Right forelimb (tissue), 1 donor: ENCODE results near the gene FAM184B.

Source experiments
- DNase-seq: peaks from one replicate; pipeline ENCODE4 v3.0.0-alpha.2; 2018

FAM184B gene

GRCh38 chr4:17781300-17782287 is at the start of gene FAM184B:
Gene FAM184B (minus strand): TSS chr4:17781621. CDS start chr4:17781299, 322 bp downstream.
- peak; percentile 59 for DNase-seq

DNA sequence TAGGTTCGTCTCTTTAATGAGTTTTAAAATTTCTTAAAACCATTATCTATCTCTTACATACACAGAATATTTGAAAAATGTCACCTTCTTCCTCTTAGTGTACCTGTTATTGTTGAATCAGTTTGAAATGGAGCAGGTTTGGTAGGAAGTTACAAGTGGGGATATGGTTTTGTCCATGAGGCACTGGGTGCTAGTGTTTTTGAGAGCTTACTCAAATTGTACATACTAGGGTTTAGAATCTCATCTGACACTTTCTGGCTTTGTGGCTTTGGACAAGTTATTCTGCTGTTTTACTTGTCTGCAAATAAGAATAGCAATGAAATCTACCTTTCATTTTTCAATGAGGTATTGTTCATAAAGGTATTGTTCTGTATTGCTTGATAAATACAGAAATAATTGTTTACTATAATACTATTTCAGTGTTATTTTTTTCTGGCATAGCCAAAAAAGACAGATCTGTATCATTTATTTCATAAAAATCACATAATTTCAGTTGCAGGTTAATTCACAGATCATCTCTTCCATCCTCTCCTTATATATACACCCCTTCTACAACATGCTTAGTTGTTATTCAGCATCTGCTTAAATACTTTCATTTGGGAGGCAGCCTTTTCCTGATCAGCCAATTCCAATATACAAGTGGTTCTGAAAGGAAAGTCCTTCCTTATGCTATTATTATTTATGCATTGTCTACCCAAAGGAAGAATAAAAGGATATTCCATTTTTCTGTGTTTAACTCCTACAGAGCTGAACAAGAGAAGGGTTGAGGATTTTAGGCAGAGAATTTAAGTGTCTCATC is 42.6 kb upstream of the FAM184B start:
- DNase-seq: no peak

DNA sequence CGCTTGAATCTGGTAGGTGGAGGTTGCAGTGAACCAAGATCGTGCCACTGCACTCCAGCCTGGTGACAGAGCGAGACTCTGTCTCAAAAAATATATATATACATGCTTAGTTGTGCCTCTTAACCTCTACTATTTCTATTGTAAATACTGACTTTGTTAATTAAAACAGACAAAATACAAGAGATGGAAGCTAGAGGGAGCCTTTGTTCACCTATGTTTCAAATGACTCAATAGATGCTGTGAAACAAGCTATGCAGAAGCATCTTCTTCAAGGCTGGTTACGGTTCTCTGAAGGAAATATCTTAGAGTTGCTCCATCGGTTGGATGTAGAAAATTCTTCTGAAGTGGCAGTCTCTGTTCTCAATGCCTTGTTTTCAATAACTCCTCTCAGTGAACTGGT is 35.6 kb upstream of the FAM184B start:
- DNase-seq: no peak

DNA sequence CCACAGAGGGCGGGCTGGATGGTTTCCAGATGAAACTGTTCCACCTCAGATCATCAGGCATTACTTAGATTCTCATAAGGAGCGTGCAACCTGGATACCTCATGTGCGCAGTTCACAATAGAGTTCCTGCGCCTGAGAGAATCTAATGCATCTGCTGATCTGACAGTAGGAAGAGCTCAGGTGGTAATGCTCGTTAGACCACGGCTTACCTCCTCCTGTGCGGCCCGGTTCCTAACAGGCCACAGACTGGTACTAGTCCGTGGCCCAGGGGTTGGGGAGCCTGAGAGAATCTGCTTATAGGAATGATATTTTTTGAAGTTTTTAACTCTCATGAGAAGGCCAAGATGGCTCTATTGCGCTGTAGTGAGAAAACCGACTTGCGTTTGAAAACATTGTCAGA is 34.7 kb upstream of the FAM184B start:
- no peak for DNase-seq

GRCh38 chr4:17814140-17814539 is 32.7 kb upstream of the FAM184B start:
- no peak for DNase-seq

GRCh38 chr4:17812801-17813200 is 31.4 kb upstream of the FAM184B start:
- no peak for DNase-seq

DNA sequence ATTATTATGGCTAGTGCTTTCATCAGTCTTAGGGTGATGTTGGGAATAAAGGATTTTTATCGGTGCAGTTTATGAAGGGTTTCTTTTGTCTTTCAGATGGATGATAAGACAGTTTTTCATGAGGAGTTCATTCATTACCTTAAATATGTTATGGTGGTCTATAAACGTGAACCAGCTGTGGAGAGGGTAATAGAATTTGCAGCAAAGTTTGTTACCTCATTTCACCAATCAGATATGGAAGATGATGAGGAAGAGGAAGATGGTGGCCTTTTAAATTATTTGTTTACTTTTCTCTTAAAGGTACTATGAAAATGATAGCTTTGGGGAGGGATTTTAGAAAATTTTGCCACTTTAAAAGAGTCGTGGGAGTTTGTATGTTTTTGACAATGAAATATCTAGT is 30.7 kb upstream of the FAM184B start:
- DNase-seq: no peak

DNA sequence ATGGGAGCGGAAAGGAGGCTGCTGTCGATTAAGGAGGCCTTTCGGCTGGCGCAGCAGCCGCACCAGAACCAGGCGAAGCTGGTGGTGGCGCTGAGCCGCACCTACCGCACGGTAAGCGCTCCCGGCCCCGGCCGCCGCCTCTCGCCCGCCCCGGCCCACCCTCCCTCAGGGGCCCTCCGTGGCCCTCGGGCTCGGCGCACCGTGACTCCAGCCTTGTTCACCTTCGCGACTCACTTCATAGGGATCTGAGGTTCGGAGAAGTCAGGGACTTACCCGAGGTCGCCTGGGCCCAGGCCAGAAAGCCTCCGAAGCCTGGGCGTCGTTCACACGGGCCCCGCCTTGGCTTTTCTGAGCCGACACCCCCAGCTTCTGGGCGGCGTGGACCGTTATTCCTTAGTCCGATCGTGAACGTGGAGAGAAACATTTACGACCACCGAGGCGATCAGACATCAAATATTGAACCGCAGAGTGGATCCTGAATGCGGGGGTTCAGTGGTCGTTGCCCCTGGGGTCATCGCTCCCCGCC is 29.7 kb upstream of the FAM184B start:
- no peak for DNase-seq

- DNase-seq: peak; percentile 99
These were observed 29.0 kb upstream of the FAM184B start, which contains the start of the genes DCAF16 and NCAPG for GRCh38 chr4:17810260-17811077. Gene DCAF16 (minus strand): TSS chr4:17810757. CDS start chr4:17804141, 6,616 bp downstream. Gene NCAPG (plus strand): TSS chr4:17810979. CDS start chr4:17811078, 99 bp downstream.

DNA sequence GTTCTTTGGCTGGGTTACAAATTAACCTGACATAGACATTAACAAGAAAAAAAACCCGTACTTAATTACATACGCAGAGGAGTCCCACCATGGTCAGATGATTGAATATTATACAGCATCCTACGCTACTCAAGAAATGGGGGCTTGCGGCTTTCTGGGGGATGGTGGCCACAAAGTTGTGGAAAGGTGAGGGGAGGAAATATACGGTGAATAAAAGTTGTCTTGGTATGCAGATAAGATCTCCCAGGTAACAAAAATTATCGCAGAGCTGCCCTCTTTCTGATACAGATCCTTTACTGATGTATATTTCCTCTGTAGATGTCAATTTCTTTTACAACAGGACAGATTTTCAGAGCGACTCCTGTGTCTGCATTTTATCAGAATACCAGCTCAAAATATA is 28.2 kb upstream of the FAM184B start:
- no peak for DNase-seq

GRCh38 chr4:17807446-17807845 is 26.0 kb upstream of the FAM184B start:
- no peak for DNase-seq

DNA sequence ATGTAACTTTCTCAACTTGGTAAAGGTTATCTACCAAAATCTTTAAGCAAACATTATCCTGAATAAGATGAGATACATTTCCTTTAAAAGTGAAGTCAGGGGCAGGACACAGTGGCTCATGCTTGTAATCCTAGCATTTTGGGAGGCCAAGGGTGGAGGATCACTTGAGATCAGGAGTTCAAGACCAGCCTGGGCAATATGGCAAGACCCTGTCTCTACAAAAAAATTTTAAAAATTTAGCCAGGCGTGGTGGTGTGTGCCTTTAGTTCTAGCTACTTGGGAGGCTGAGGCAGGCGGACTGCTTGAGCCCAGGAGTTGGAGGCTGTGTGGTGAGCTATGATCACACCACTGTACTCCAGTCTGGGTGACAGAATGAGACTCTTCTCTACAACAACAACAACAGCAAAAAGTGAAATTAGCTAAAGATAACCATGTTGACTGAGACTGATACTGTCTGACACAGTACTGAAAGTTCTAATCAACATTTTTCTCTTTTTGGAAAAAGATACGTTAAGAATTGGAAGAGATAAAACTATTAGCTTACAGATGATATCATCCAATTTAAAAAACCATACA is 24.2 kb upstream of the FAM184B start:
- DNase-seq: no peak

GRCh38 chr4:17797808-17798207 is 16.4 kb upstream of the FAM184B start:
- DNase-seq: no peak

- DNase-seq: no peak
These were observed 13.3 kb upstream of the FAM184B start for GRCh38 chr4:17794730-17795129.

DNA sequence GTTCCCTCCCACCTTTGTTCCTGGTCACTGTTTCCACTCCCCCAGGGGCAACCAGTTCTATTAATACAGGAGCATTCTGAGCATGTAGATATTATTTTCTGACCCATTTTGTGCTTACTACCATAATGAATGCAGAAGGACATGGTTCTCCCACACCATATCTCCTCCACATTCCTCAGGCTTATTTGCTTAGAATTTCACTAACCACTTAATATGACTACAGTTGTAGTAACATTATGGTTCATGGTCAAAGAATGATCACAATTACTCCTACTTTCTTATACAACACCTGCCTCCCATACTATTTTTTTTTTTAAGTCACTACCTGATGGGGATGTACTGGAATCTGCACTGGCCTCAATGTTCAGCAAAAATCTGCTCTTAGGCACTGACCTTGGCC is 7.5 kb upstream of the FAM184B start:
- DNase-seq: no peak

GRCh38 chr4:17787315-17787714 is 5.9 kb upstream of the FAM184B start:
- no peak for DNase-seq

- no peak for DNase-seq
These were observed 5.1 kb upstream of the FAM184B start for GRCh38 chr4:17786567-17786966.

GRCh38 chr4:17785858-17786257 is 4.4 kb upstream of the FAM184B start:
- no peak for DNase-seq

DNA sequence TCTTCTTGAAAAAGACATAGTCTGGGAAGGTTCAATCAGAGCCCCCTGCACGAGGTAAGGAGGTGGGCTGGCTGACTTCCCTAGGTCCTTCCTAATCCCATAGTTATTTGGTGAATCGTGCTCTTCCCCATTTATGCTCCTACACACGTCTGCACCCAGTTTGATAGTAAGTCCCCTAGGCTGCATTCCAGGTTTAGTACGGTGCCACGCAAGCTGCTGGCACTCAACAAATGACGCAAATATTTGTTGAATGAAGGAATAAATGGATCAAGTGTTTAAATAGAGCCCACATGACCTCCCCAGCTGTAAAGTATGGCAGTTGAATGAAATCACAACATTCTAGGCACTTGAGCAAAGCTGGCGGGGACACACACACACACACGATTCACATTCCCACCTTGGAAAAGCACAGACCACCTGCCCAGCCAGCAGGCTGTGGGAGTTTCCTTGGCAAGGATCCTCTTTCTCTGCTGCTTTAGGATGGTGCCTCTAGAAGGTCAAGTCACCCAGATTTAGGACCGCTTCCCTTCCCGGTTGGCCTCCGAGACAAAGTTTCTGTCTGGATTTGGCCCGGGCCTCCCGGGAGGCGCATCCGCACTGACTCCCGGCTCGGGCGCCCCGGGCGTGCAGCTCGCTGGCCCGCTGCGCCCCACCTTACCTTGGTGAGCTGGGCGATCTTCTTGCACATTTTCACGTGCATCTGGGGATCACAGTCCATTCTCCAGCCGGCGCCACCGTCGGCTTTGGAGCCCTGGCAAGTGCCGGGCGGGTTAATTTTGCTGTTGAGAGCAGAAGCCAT is 721 bp downstream of the FAM184B start:
- no peak for DNase-seq

DNA sequence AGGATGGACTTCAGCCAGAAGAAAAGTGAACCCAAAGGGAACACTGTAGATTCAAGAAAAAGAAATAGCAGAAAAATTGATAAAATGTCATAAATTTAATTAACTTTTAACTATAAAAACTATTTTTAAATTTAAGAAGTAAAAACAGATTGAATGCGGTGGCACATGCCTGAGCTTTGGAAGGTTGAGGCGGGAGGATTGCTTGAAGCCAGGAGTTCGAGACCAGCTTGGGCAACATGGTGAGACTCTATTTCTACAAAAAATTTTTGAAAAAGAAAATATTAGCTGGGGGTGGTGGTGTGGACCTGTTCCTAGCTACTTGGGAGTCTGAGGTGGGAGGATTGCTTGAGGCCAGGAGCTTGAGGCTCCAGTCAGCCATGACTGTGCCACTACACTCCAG is 3.0 kb downstream of the FAM184B start:
- DNase-seq: no peak

DNA sequence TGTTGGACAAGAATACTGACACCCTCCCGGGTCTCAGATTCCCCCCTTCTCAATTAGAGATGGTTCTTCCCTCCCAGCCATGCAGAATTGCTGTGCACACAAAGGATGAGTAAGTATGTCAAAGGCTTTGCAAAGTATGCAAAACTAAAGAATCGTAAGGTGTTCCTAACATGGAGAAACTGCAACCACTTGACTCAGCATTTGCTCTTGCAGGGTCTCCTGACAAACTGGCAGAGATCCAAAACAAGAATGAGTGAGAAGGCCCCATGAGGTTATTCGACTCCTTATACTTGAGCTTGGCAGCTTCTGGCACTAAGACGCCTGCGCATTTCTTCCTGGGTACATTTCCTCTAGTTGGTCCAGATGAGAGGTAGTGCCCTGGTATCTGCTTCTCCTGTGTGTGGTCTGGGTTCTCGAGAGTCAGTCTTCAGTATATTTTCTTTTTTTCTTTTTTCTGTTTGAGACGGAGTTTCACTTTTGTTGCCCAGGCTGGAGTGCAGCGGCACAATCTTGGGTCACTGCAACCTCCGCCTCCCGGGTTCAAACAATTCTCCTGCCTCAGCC is 8.2 kb downstream of the FAM184B start:
- DNase-seq: no peak
